ENCODE results near the gene MTLN.
A peak's percentile ranks its signal among the peaks of the same experiment; 100 is the strongest.
"Not testable (repeated sequence)": the region's sequence is repeated elsewhere in the genome, so short reads cannot be mapped to it uniquely, and the experiment has no call there.

MTLN gene, protein sequence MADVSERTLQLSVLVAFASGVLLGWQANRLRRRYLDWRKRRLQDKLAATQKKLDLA

GRCh38 chr2:110211938-110212858, at the start of gene MTLN:
Gene MTLN (minus strand): TSS chr2:110212547. CDS start chr2:110212525, 22 bp downstream.
- peak; percentile 73 for DNase-seq

DNA sequence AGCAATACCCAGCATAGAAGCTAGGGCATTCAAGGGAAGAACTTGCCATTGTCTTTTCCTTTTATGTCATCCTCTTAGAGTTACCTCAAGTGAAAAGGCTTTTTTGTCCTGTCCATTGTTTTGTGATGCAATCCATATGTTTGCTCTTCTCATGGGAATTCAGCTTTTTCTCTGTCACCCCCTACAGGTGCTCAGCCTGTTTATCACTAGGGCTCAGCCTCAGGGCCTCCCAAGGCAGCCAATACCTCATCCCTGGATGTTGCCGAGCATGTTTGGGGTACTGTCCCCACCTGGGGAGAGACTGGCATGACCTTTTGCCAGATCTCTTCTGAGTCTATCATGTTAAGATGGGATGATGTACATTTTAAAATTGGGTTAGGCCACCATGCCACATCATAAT, 49.6 kb upstream of the MTLN start:
- not testable (repeated sequence) for DNase-seq

DNA sequence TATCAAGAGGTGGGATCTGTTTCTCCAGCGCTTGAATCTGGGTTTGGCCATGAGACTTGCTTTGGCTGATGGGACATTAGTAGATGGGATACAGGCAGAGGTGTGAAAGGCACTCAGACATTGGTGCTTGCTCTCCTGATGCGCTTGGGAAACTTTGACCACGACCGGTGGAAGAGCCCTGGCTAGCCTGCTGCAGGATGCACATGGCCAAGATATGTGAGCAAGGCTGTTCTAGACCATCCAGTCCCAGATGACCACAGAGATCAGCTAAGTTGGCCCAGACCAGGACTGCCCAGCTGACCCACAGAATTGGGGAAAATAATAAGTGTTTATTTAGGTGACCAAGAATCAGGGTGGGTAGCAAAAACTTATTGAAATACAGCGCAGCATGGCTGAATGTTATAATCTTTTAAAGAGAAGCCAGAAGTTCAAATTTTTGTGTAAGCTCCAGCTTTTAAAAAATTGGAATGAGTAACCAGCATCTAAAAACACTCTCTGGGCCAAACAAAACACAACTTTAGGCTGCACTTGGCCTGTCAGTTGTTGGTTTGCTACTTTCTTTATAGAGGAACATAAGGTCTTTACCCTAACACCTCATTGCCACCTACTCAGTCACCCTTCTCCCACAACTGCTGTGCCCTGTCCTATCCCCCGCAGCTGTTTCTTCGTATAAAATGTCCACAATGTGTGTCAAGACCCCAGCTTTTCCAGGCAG, 35.9 kb upstream of the MTLN start:
- DNase-seq, result not testable (repeated sequence)

DNA sequence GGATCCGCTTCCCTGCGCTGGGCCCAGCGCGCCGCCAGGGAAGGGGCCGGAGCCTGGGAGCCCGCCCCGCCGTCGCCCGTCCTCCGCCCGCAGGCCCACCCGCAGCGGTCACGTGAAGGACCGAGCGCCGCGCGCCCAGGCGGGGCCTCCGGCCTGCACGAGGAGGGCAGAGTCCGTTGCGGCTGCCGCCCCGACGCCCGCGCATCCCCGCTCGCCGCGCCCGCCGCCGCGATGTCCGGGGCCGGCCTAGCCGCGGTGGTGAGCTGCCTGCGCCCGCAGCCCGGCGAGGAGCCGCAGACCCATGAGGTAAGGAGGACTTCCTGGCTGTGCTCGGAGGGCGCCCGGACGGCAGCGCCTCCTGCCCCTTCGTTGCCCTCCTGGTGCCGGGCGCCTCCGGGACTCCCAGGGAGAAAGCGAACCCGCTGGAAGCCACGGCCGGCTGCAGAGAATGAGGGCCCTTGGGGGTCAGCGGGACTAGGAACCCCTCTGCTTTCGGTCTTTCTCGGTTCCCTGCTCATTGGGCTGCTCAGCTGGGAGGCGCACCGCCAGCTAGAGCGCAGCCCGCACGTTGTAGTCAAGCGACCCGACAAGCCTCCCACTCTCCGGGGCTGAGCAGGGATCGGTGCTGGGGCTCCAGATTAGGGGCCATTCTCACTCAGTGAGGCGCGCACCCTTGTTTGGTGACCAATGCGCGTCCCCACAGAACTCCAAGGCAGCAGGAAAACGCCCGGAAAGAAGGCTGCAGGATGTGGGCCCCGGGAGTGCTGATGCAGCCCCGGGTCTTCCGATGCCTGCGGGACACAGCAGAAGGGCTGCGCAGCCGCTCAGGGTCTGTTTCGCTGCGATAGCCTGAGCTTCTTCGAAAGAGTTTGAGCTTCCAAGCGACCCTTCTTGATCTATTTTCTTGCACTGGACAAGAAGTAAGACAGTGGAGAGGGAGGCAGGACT, 33.4 kb upstream of the MTLN start:
- not testable (repeated sequence) for DNase-seq

DNA sequence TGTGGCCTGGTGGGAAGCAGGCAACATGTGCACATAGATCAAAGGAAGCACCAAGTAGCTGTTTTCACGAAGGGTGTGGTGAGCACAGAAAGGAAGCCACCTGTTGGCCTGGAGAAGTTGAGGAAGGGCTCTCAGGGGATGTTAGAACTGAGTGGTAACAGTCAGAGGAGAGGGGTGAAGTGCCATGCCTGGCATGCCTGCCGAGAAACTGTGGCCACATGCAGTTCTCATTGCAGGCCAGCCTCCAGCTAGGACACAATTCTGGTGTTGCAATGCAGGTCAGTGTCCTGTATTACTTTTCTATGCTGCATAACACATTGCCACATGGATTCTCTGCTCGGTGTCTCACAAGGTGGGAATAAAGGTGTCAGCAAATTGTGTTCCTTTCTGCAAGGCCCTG, 30.9 kb upstream of the MTLN start:
- not testable (repeated sequence) for DNase-seq

DNA sequence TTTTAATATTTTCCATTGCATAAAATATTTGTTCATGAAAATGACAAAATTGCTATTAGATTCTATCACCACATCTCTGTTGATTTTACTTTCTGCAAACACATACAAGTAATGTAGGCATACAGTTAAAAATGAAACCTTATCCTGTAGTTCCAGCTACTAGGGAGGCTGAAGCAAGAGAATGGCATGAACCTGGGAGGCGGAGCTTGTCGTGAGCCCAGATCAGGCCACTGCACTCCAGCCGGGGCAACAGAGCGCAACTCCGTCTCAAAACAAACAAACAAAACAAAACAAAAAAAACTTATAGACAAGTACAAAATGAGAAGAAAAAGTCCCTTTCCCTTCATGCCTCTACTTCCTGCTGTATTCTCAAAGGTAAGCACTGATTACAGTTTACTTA, 22.2 kb upstream of the MTLN start:
- DNase-seq, result not testable (repeated sequence)

- DNase-seq, result not testable (repeated sequence)
Measured at GRCh38 chr2:110229886-110230285, 17.5 kb upstream of the MTLN start.

GRCh38 chr2:110222626-110223025, 10.3 kb upstream of the MTLN start:
- not testable (repeated sequence) for DNase-seq

DNA sequence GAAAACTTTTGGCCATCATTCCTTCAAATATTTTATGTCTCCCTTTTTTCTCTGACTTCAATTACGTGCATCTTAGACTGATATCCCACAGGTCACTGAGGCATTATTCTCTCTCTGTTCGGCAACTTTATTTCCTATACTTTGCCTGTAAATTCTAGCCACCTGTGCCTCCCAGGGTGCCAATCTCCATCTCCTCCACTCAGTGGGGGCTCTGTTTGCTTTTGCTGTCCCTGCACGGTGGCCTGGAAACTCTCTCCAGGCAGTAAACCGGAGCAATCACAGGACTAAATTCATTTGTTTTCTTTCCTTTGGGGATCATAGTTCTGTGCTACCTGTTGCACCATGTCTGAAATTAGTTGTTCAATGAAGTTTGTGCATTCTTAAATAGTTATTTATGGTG, 9.6 kb upstream of the MTLN start:
- DNase-seq, result no peak

- no peak for DNase-seq
Measured at GRCh38 chr2:110220190-110220564, 7.8 kb upstream of the MTLN start.

GRCh38 chr2:110219496-110220189, 7.3 kb upstream of the MTLN start:
- no peak for DNase-seq

DNA sequence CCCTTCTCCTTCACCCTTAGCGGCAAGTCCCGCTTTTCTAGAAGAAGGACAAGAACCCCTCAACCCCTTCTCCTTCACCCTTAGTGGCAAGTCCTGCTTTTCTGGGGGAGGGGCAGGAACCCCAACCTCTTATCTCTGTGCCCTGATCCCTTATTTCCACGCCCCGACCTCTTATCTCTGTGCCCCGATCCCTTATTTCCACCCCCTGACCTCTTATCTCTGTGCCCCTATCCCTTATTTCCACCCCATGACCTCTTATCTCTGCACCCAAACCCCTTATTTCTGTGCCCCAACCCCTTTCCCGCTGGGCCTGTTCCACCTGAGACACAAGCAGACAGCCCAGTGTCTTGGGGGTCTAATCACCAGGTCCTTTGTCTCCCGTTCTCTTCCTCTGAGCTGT, 6.5 kb upstream of the MTLN start:
- not testable (repeated sequence) for DNase-seq

- DNase-seq, result no peak
Measured at GRCh38 chr2:110216803-110217202, 4.5 kb upstream of the MTLN start.

GRCh38 chr2:110216199-110216598, 3.9 kb upstream of the MTLN start:
- DNase-seq, result no peak

- DNase-seq, result no peak
Measured at GRCh38 chr2:110215566-110216158, 3.3 kb upstream of the MTLN start.

DNA sequence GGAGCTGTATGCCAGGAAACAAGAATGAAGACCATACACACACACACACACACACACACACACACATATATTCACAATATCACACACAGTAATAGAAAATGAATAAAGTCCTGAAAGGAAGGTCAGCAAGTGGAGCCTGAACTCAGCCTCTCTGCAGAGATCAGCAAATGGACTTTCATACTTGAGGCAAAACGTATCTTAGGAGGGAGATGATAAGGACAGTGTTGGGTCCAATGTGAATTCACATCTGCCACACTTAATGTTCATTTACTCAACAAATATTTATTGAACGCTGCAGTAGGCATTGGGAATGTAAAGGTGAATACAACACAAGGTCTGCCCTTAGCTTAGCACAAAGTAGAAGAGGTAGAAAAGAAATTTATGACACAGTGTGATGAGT, 2.7 kb upstream of the MTLN start:
- DNase-seq, result no peak

DNA sequence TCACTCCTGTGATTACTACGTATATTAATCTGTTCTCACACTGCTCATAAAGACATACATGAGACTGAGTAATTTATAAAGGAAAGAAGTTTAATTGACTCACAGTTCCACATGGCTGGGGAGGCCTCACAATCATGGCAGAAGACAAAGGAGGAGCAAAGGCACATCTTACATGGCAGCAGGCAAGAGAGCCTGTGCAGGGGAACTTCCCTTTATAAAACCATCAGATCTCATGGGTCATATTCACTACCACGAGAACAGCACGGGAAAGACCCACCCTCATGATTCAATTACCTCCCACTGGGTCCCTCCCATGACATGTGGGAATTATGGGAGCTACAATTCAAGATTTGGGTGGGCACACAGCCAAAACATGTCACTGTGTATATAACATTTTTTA, 1.2 kb upstream of the MTLN start:
- DNase-seq, result not testable (repeated sequence)

DNA sequence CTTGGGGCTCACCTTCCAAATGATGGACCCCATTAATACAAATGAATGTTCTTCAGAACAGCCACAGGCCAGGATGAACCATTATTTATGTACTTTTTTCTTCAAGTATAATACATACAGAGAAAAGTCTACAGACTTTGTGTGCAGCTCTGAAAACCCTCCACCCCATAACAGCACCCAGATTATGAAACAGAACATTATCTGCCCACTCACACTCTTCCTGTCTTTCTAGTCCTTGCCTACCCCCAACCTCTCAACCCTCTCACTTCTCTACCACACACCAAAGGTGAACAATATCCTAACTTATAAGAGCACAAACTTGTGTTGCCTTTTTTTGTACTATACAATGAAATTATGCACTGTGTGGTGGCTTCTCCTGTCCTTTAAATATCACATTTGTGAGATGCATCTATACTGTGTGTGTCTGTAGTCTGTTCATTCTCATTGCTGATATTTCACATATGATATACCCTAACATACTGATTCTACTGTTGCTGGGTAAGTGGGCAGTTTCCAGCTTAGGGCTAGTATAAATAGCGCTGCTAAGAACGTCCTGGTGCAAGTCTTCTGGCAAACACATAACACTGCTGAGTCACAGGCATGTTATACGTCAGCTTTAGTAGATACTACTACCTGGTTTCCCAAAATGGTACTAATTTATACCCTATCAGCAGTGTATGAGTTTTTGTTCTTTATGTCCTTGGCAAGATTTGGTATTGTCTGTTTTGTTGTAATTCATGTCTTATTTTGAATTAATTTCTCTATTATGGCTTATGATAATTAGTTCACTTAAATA, 6.5 kb downstream of the MTLN start:
- no peak for DNase-seq

DNA sequence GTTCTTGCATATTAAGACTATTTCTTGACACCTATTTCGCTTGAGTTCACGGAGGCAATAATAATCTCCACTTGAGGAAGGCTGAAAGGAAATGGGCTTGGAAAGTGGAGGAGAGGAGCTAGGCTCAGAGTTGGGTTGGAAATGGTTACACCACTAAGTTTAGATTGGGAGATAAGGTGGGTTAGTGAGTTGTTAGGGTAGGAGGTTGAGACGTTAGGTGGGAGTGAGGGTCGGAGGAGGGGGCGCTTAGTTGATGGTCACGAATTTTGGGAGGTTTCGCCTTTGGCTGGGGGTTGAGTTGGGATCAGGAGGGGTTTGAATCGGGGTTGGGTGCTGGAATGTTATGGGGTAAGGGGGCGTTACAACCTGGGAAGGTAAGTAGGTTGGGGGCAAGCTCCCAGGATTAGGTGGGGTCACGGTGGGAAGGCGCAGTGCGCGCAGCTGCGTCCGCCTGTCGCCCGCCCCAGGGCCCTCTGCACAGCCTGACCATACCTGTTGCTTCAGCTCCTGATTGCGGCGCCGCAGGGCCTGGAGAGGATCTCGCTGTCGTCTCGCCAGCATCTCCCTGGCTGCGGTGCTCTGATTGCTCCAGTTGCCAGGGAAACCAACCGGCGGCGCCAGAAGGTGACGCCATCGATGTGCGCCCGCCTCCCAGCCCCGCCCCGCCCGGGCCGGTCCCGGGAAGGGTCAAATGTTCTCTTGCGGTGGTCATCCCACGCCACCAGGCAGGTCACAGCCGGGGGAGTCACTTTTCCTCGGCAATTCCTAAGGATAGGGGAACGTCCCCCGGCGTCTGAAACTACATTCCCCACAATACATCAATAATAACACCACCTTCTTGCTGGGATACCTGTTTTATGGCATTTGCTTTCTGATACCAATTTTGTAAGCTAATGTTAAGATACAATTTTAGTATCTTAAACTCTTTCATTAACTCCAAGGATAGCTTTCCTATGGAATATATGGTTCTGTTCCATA, 7.7 kb downstream of the MTLN start, which contains the start of gene NPHP1:
TSS of gene NPHP1 (minus strand) at position 606 of the 978 bp plus-strand sequence. CDS start at position 561, 45 bp downstream.
- peak; percentile 83 for DNase-seq
